HCT116 (cell line): Measurements from ENCODE around the gene CACNA2D3. TPM values are rescaled to one million over a fixed set of nuclear protein-coding genes. Genes with fewer than 3 reads are reported as not detected.

ENCODE experiments used
- ATAC-seq: fragments of 200-7000 bp; cut with Tn5 transposase; 2 replicates; pipeline ENCODE4 v1.9.1; 2020; ENCODE audit warnings: mild to moderate bottlenecking, moderate library complexity
- BruUV-seq: library from RNA; stranded (reverse); fragments of 400-500 nt; replicated peaks from 2 replicates; lab custom pipeline; 2021; lab: Mats Ljungman, UMichigan
- CTCF ChIA-PET: fragments of 300-600 bp; sonication (Branson Sonifier 250); formaldehyde crosslinking; loops from one replicate; lab custom pipeline; 2021; ENCODE audit warnings: antibody characterized with exemption; lab: Charles Lee
- POLR2A ChIA-PET: fragments of 300-600, 350-600 bp; sonication (Branson Sonifier 250); formaldehyde crosslinking; loops from one replicate; lab custom pipeline; 2021; ENCODE audit warnings: antibody characterized with exemption; lab: Charles Lee
- RAD21 ChIA-PET, 2 experiments: fragments of 300-600 bp; sonication (Branson Sonifier 250); formaldehyde crosslinking; loops; one replicate each; lab custom pipeline; 2023; ENCODE audit warnings: low total read pairs in 2 of 2; ENCODE audit not compliant: uncharacterized antibody in 2 of 2, unreplicated experiment in 2 of 2, low non-redundant PET in 1 of 2; lab: Charles Lee
- DNase-seq: peaks from one replicate; pipeline ENCODE4 v3.0.0-alpha.2; 2010; ENCODE audit warnings: low read depth, low spot score
- H2AFZ ChIP-seq: fragments of 200-600 bp; shearing (Covaris generic), sonication (generic); 2 replicates; pipeline ENCODE4 v1.6.1; 2017; ENCODE audit warnings: low read depth, mixed run types, mixed read lengths, antibody characterized with exemption, low read length; ENCODE audit not compliant: poor library complexity, severe bottlenecking
- H3K27ac ChIP-seq: 2 replicates; pipeline ENCODE4 v1.5.1; 2012; ENCODE audit warnings: low read depth, low read length
- H3K27me3 ChIP-seq: fragments of 200-600 bp; sonication (generic); 2 replicates; pipeline ENCODE4 v1.6.1; 2016; ENCODE audit warnings: mixed run types, low read length, mixed read lengths; ENCODE audit not compliant: insufficient read depth
- H3K36me3 ChIP-seq, 2 experiments: fragments of 200-500 bp in 1 of 2; fragments of 200-600 bp in 1 of 2; sonication (Bioruptor generic) in 1 of 2; sonication (generic) in 1 of 2; 2 replicates each; pipeline versions ENCODE4 v1.5.1 to v1.6.1; 2014 to 2016; ENCODE audit warnings: low read length in 2 of 2, inconsistent platforms in 1 of 2, mixed read lengths in 1 of 2, mixed run types in 1 of 2; ENCODE audit not compliant: insufficient read depth in 2 of 2, control insufficient read depth in 1 of 2
- H3K4me1 ChIP-seq, 2 experiments: fragments of 200-600 bp in 1 of 2; sonication (generic) in 1 of 2; 2 replicates each; pipeline versions ENCODE4 v1.5.1 to v1.6.1; 2012 to 2017; ENCODE audit warnings: low read length in 2 of 2, inconsistent platforms in 1 of 2, mild to moderate bottlenecking in 1 of 2, mixed read lengths in 1 of 2, mixed run types in 1 of 2, moderate library complexity in 1 of 2; ENCODE audit not compliant: insufficient read depth in 2 of 2, control insufficient read depth in 1 of 2
- H3K4me2 ChIP-seq: fragments of 200-600 bp; sonication (generic); 2 replicates; pipeline ENCODE4 v1.6.1; 2017; ENCODE audit warnings: mixed run types, low read length, mixed read lengths
- H3K4me3 ChIP-seq, 2 experiments: fragments of 200-600 bp in 1 of 2; sonication (generic) in 1 of 2; replicated peaks in 1 of 2; 2 replicates each; pipeline ENCODE4 v1.5.1; 2011 to 2016; ENCODE audit warnings: low read length in 2 of 2, control low read depth in 1 of 2, low read depth in 1 of 2, mild to moderate bottlenecking in 1 of 2, mixed read lengths in 1 of 2, mixed run types in 1 of 2
- H3K79me2 ChIP-seq: fragments of 200-600 bp; sonication (generic); 2 replicates; pipeline ENCODE4 v1.6.1; 2017; ENCODE audit warnings: mild to moderate bottlenecking, mixed run types, low read length, moderate library complexity, mixed read lengths; ENCODE audit not compliant: insufficient read depth
- H3K9ac ChIP-seq: fragments of 200-600 bp; sonication (generic); 2 replicates; pipeline ENCODE4 v1.6.1; 2016; ENCODE audit warnings: low read length, mixed read lengths
- H3K9me2 ChIP-seq: fragments of 200-600 bp; sonication (generic), shearing (Covaris generic); 2 replicates; pipeline ENCODE4 v1.6.1; 2017; ENCODE audit warnings: mixed run types, mild to moderate bottlenecking, moderate library complexity; ENCODE audit not compliant: insufficient read depth
- H3K9me3 ChIP-seq, 2 experiments: fragments of 200-500 bp in 1 of 2; fragments of 200-600 bp in 1 of 2; sonication (Bioruptor generic) in 1 of 2; sonication (generic) in 1 of 2; 2 replicates each; pipeline ENCODE4 v1.6.1; 2014 to 2017; ENCODE audit warnings: low read length in 2 of 2, mixed read lengths in 2 of 2, inconsistent platforms in 1 of 2, low read depth in 1 of 2, mild to moderate bottlenecking in 1 of 2, mixed run types in 1 of 2, moderate library complexity in 1 of 2; ENCODE audit not compliant: control insufficient read depth in 1 of 2, insufficient read depth in 1 of 2
- H4K20me1 ChIP-seq: fragments of 200-600 bp; sonication (generic), shearing (Covaris generic); 2 replicates; pipeline ENCODE4 v1.6.1; 2017; ENCODE audit warnings: mixed run types, mild to moderate bottlenecking, moderate library complexity; ENCODE audit not compliant: insufficient read depth
- CBX3 ChIP-seq: IDR thresholded peaks from 2 replicates; pipeline ENCODE4 v1.6.1; 2012; ENCODE audit warnings: low read depth
- EGR1 ChIP-seq: IDR thresholded peaks from 2 replicates; pipeline ENCODE4 v1.6.1; 2012; ENCODE audit warnings: low read depth
- EZH2phosphoT487 ChIP-seq: fragments of 200-600 bp; IDR thresholded peaks from 2 replicates; pipeline ENCODE4 v1.6.1; 2018; ENCODE audit warnings: antibody characterized with exemption, borderline replicate concordance
- POLR2A ChIP-seq: IDR thresholded peaks from 2 replicates; pipeline ENCODE4 v1.7.0; 2011; ENCODE audit warnings: borderline replicate concordance; ENCODE audit not compliant: insufficient read depth, insufficient read length; ENCODE audit errors: extremely low read depth
- POLR2AphosphoS5 ChIP-seq: IDR thresholded peaks from 2 replicates; pipeline ENCODE4 v1.6.1; 2011; ENCODE audit warnings: mild to moderate bottlenecking, low read depth, low read length, moderate library complexity
- SP1 ChIP-seq: IDR thresholded peaks from 2 replicates; pipeline ENCODE4 v1.6.1; 2012; ENCODE audit warnings: low read depth
- TCF7L2 ChIP-seq: IDR thresholded peaks from 2 replicates; pipeline ENCODE4 v1.7.0; 2011; ENCODE audit warnings: borderline replicate concordance, inconsistent platforms; ENCODE audit not compliant: insufficient read depth, insufficient read length; ENCODE audit errors: extremely low read depth
- ZNF274 ChIP-seq: fragments of 200-500 bp; sonication (Bioruptor generic); IDR thresholded peaks from 2 replicates; pipeline ENCODE4 v1.6.1; 2014; ENCODE audit warnings: mild to moderate bottlenecking, low read depth, low read length, inconsistent platforms
- intact Hi-C: fragments of 100-400 bp; cut with micrococcal nuclease; formaldehyde crosslinking; loops from 2 replicates; pipeline ENCODE4 v1.10.0; 2022
- total RNA-seq: library from RNA; stranded (reverse); gene quantifications from one replicate; pipeline ENCODE4 v1.2.1, GENCODE V29; 2021; ENCODE audit not compliant: unreplicated experiment
- TF ChIP-seq, protein P1 (sequence below): IDR thresholded peaks from 2 replicates; pipeline ENCODE4 v1.6.1; 2012

The CACNA2D3 gene
- total RNA-seq, 1 experiment from 2014 or later, result 0.20 TPM

DNA sequence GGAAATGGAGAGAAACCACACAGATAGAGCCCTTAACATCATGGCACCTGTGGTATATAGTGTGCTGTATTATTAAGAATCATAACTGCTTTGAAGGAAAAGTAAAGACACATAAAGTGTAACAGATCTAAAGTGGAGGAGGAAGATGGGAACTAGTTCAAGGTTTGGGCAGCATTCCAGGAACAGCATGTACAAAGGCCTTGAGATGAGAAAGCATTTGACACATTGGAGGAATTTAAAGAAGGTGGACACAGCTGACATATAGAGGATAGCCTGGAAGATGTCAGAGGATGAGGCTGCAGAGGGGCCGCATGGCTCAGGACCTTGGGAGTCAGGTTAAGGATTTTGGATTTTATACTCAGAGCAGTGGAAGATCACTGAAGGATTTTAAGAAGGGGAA lies 766.5 kb downstream of the CACNA2D3 start:
- no peaks in the 10 kb centered on the region for H3K4me1 ChIP-seq
- no peaks in the 10 kb centered on the region for H3K9me2 ChIP-seq
- no peak overlapping the region for H3K4me3 ChIP-seq
- ATAC-seq (no peak), DNase-seq (no peak)
- RAD21 ChIA-PET, result no interaction called here
- H3K9me3 ChIP-seq, result peaks cover 0 to 13% of the 10 kb centered on the region in 2 experiments; a peak in 1 of 4 replicates
- no peak overlapping the region for H3K4me2 ChIP-seq
- no peak for TF ChIP-seq POLR2A
- H3K27me3 ChIP-seq, result no peaks in the 10 kb centered on the region
- no peak overlapping the region for H3K9ac ChIP-seq
- intact Hi-C loops, result no loop called here
- POLR2A ChIA-PET, result no interaction called here
- CTCF ChIA-PET, result no interaction called here
- H3K36me3 ChIP-seq, result no peaks in the 10 kb centered on the region
- no TSS peak for BruUV-seq
- no peaks in the 10 kb centered on the region for H4K20me1 ChIP-seq
- no peak overlapping the region for H2AFZ ChIP-seq
- H3K27ac ChIP-seq, result no peak overlapping the region
- H3K79me2 ChIP-seq, result no peaks in the 10 kb centered on the region

DNA sequence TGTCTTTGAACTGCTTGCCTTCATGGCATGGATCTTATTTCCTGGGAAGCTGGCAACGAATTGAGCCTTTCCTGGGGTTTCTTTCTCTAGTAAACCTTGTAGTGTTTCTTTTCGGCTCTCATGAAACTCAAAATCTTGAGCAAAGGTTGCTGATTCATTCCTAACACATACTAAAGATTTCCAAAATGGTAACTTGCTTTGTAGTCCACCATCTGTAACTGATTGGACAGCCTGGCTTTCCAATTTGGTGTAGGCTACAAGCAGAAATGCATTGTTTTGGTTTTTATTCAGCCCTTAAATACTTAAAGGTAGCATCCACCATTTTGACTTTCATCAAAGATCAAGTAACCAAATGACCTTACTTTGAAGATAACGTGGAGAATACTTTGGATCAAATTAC lies 767.4 kb downstream of the CACNA2D3 start:
- CTCF ChIA-PET, result no interaction called here
- H3K27me3 ChIP-seq, result no peaks in the 10 kb centered on the region
- ATAC-seq, result no peak
- DNase-seq, result no peak
- intact Hi-C loops, result no loop called here
- H3K36me3 ChIP-seq, result no peaks in the 10 kb centered on the region
- no peak overlapping the region for H3K4me2 ChIP-seq
- no peak overlapping the region for H3K9ac ChIP-seq
- BruUV-seq, result no TSS peak
- peaks cover 0 to 15% of the 10 kb centered on the region in 2 experiments; a peak in 1 of 4 replicates for H3K9me3 ChIP-seq
- no peak overlapping the region for H3K4me3 ChIP-seq
- no peaks in the 10 kb centered on the region for H3K4me1 ChIP-seq
- POLR2A ChIA-PET, result no interaction called here
- H3K79me2 ChIP-seq, result no peaks in the 10 kb centered on the region
- no peaks in the 10 kb centered on the region for H4K20me1 ChIP-seq
- H3K9me2 ChIP-seq, result no peaks in the 10 kb centered on the region
- no peak overlapping the region for H2AFZ ChIP-seq
- no peak overlapping the region for H3K27ac ChIP-seq
- RAD21 ChIA-PET, result no interaction called here
- TF ChIP-seq EZH2phosphoT487 (no peak), TCF7L2 (no peak), CBX3 (no peak), SP1 (no peak), ZNF274 (no peak), POLR2A (no peak), POLR2AphosphoS5 (no peak), EGR1 (no peak)
- TF ChIP-seq, protein P1, sequence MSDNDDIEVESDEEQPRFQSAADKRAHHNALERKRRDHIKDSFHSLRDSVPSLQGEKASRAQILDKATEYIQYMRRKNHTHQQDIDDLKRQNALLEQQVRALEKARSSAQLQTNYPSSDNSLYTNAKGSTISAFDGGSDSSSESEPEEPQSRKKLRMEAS, result no peak
